Activated CD4-positive, alpha-beta T cell treated with anti-CD3 and anti-CD28 coated beads, Interleukin-2, amount 50 U/mL, for 24 hours (primary cell): Measurements from ENCODE around the gene THOC1.
"Not testable (repeated sequence)": the region's sequence is repeated elsewhere in the genome, so short reads cannot be mapped to it uniquely, and the experiment has no call there.

Source experiments
- DNase-seq, 2 donors: peaks; one replicate each; pipeline ENCODE4 v3.0.0-alpha.2; 2020; ENCODE audit warnings: low read depth in 1 of 2, low spot score in 1 of 2

Gene THOC1, protein sequence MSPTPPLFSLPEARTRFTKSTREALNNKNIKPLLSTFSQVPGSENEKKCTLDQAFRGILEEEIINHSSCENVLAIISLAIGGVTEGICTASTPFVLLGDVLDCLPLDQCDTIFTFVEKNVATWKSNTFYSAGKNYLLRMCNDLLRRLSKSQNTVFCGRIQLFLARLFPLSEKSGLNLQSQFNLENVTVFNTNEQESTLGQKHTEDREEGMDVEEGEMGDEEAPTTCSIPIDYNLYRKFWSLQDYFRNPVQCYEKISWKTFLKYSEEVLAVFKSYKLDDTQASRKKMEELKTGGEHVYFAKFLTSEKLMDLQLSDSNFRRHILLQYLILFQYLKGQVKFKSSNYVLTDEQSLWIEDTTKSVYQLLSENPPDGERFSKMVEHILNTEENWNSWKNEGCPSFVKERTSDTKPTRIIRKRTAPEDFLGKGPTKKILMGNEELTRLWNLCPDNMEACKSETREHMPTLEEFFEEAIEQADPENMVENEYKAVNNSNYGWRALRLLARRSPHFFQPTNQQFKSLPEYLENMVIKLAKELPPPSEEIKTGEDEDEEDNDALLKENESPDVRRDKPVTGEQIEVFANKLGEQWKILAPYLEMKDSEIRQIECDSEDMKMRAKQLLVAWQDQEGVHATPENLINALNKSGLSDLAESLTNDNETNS

DNA sequence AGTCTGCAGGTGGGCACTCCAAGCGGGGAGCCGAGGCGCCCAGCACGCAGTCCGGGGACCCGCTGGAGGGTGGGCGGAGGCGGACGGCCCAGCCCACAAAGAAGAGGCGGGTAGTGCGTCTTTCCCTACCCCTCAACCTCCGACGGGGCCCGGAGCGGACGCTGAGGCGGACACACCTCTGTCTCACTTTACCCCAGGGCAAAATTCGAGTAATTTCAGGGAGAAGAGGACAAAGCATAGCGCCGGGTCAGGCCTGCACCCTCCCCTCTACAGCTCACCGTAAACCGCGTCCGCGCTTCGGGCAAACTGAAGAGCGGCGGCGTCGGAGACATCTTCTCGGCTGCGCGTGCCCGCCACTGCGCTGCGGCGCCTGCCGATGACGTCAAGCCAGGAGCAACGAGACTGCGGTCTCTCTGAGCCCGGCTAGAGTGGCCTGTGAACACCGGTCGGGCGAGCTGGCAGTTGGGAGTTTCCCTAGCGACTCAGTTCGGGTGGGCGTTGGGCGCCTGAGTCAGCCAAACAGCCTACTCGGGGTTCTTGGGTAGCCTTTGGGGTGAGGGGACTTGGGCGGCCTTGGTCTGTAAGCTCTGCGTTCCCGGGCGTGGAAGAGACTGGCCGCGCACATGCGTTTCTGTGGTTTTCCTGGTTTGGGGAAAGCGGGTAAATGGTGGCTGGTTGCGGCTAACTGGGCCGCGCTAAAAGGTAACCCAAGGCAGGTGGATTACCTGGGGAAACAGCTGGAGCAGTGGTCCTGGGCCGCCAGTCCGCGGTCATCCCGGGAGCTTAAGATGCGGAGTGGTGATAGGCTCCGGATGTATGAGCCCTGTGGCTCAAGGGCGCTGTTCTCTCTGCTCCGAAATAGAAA is at the start of gene THOC1:
THOC1 (minus strand) TSS at position 360 of the 865 bp plus-strand sequence; CDS start at position 332, 28 bp downstream.
- peak; percentile 92 to 95 for DNase-seq

DNA sequence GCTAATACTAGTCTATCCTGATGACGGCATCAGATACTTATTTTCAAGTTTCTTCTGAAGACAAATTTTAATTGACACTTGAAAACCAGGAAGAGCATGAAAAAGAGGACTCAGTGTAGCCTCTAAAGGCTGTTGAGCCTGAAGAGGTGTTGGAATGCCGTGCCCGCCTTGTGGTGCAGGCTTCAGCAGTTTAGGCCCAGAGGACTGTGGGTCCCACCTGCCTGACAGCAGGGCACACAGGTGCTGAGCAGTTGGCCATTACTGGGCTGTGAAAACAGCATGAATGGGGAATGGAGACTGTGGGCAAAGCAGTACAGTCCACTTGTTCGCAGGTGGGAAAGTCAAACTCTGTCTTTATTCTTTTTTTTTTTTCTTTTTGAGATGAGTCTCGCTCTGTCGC is 49.8 kb upstream of the THOC1 start:
- no peak for DNase-seq

DNA sequence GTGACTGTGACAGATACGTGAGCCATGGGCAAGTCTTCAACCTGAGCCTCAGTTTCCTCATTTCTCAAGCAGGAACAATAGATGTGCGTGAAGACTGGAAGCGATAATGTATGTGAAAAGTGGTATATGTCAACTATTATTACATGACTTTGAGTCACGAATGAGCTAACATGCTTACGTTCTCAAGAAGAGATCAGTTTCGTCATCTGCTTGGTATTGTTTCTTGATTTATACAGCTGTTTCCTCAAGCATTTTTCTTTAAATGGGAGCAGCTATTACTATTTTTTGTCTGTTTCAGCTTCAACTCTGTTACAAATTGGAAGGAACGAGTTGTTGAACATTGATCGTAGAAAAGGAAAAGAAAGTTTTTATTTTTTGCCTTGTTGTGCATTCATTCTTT is 48.5 kb upstream of the THOC1 start:
- DNase-seq = no peak

DNA sequence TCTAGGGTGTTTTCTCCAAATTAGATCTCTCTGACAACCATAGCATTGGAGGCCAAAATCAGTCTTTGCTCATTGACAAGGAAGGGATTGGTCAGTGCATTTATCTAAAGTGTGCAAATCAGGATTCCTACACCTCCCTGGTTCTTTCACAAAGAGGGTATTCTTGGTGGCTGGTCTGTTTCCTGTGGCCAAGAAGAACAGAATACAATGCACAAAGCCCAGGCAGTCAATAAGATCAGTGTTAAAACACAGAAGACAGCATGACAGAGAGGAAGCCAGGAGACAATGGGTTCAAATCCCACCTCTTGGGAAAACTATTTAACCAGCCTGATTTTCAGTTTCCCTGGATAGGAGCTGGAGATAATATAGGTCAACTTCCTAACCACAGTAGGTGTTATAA is 46.1 kb upstream of the THOC1 start:
- no peak for DNase-seq

DNA sequence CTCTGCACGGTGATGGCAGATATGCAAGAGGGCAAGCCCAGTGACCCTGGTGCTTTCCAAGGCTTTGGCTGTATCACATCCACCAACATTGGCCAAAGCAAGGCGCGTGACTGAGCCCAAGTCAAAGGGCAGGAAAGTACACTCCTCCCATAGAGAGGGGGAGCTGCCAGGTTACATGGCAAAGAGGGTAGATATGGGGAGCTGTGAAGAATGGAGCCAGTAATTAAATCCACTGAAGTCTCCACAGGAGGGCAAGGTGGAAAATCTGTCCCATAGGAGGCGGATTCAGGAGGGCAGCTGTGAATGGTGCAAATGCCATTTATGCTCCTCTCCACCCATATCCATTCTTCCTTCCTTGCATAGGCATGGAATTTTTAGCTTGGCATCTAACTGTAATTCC is 44.6 kb upstream of the THOC1 start:
- DNase-seq = no peak

DNA sequence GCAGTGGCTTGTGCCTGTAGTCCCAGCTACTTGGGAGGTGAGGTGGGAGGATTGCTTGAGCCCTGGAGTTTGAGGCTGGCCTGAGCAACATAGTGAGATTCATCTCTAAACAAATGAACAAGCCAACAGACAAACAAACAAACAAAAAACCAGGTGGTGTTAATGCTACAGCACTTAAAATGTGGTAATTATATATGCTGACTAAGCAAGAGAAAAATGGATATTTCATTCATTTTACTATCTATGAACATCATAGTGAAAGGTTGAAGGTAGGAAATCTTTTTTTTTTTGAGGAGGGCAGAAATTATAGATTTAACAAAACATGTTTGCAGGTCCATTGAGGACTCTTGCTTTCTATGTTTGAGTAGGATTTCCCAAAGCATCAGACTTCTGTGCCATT is 42.2 kb upstream of the THOC1 start:
- no peak for DNase-seq

DNA sequence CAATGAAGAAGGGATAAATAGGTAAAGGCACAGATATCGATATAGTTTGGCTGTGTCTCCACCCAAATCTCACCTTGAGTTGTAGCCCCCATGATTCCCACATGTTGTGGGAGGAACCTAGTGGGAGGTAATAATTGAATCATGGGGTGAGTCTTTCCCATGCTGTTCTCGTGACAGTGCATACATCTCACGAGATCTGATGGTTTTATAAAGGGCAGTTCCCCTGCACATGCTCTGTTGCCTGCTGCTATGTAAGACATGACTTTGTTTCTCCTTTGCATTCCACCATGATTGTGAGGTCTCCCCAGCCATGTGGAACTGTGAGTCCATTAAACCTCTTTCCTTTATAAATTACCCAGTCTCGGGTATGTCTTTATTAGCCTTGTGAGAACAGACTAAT is 40.2 kb upstream of the THOC1 start:
- DNase-seq = not testable (repeated sequence)

DNA sequence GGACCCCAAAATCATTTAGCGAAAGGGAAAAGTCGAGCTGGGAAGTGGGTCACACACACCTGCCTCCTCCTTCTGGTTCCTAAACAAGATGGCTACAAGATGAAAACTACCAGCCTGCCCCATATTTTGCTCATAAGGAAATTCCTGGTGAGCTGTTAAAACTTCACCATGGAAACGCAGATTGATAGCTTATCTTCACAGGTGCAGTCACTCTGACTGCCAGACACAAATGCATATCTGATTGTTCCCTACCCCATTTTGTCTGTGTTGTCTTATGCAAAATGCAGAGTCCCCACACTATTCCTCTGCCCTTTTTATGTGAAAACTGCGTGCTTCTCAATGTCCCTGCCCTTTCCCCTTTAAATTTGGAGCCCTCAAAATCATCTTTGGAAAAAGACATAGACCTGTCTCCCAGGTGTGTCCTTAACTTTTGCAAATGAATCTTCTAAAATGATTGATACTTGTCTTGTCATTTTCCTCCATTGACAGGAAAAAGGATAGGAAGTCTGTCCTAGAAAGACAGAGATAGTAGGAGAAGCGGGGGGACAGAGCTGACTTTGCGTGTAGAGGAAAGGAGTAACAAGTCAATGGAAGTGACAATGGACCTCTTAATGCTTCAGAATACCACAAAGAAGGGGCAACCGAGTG is 38.9 kb upstream of the THOC1 start:
- no peak for DNase-seq

DNA sequence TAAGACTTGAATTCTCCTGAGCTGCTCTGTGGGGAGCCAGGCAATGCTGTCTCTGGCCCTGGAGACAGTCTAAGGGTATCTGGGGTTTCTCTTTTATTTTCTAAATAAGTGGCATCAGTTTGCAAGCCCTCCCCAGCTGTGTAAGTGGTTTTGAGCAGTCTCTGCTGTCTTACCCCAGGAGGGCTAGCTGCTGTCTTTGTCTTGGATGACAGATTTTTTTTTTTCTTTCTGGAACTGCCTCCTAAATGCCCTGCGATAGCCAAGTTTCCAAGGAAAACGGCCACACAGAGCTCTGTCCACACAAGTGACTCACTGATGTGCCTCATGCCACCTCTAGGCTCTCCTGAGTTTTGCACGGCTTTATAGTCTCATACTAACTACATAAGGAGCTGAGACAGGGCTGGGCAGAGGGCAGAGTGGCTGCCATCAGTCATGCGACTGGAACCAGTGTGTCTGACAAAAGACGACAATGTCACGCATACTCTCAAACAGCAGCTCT is 37.2 kb upstream of the THOC1 start:
- DNase-seq = no peak

DNA sequence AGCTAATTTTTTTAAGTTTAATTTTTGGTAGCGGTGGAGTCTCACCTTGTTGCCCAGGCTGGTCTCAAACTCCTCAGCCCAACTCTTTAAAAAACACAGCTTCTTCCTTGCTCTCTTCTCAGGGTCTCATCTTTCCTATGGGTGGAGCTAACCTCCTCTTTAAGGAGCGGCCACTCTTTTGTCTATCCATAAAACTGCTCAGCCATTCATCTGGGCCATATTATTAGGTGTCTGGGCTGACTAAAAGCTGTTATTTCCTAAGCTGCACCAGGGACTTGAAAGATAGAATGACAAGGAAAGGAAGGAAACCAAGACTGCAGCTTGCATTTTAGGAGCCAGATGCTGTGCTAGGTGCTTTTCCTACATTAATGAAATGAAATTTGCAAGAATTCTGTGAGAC is 35.8 kb upstream of the THOC1 start:
- DNase-seq = no peak

DNA sequence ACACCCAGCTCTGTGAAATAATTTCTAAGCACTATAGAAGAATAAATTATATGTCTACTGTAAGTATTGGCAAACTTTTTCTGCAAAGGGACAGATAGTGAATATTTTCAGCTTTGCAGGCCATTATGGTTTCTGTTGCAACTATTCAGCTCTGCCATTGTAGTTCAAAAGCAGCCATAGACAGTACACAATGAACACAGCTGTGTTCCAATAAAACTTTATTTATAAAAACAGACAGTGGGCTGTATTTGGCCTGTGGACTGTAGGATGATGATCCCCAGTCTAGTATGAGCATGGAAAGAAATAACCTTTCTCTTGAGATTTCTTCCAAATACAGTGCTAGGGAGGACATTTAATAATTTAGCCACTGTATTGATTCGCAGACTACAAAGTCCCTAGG is 35.2 kb upstream of the THOC1 start:
- DNase-seq = no peak

DNA sequence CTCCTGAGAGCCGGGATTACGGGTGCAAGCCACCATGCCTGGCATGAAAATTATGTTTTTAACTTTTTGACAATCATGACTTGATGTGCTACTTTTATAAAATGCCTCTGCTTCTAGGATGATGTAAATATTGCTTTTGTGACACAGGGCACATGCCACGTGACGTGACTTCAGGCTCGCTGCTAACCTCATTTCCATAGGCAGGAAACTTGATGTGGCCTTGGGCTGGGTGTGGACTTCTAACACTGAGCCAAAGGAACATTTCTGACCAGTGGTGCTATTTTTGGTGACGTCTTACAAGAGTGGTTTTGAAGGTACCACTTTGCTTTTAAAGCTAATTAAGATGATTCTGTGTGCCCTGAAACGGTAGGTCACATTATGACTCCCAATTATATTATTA is 34.2 kb upstream of the THOC1 start:
- DNase-seq = no peak

DNA sequence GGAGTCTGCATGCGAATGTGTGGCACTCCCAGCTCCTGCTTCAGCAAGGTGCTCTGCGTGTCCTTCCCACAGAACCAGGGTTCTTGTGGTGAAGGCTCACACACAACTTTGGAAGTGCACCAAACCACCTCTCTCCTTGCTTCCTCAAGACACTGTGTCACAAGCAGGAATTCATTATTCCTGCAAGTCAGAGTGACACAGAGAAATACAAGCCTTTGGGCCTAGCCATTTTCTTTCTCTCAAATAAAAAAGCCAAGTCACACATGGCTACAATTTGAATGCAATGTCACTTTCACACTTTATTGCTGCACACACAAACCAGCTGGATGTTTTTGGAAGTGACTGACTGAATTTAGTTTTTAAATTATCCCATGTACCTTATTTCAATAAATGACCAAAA is 30.1 kb upstream of the THOC1 start:
- DNase-seq = no peak

DNA sequence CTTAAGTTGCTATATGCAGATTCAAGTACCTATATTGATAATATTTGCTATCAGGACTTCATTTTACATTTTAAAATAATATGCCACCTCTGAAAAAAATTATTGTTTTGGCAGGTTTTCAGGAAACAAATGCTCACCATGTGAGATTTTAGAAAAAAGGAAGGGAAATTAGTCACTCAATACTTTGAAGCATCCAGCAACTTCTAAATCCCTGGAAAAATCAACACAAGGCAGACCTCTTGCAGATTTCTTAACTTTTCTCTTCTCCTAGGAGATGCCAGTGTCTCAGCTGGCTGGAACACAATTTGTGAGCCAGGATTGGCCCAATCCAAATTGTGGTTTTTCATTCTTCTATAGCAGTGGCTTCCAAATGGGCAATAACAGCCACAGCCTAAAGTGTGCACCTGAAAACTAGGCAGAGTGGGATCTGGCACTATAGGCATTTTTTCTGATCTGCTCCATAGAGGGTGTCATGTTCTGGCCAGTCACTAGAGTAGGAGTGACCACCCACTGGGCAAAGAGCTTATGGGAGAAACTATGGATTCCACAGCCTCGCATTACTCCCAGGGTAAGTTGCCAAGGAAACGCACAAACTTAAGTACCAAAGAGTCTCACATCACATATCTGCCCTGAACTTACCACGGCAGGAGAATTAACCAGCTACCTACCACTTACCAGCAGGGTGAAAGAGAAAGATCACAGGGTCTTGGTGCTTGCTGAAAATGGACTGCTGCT is 28.1 kb upstream of the THOC1 start:
- no peak for DNase-seq

DNA sequence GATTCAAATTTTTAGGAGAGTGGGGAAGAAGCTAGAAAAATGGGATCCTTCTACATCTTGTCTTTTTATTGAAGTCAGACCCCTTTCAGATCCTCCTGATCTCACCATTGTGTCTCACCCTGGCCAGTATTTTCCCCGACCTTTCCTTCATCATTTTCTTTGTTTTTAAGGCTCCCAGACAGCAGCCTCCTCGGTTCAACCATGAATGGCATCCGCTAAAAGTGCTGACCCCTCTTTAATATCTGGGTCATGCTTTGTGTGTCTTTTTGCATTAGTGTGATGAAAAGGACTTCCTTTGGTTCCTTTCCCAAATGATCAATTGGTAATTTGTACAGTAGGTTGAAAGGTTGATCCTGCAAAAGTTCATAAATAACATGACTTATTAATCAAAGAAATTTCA is 26.7 kb upstream of the THOC1 start:
- no peak for DNase-seq

DNA sequence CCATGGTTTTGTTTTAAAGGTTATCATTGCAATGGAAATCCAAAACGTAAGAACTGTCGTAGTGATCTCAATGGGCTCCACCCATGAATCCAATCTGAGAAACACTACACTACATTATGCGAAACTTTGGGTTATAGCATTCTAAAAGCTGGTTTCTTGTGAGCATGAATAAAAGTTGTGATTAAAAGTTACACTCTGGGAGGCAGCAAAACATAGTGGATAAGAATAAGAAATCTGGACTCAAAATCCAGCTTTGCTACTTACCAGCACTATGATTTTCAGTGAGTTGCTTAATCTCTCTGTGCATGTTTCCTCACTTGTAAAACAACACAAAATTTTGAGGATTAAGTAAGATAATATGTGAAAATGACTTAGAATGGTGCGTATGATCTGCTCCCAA is 25.7 kb upstream of the THOC1 start:
- DNase-seq = no peak

DNA sequence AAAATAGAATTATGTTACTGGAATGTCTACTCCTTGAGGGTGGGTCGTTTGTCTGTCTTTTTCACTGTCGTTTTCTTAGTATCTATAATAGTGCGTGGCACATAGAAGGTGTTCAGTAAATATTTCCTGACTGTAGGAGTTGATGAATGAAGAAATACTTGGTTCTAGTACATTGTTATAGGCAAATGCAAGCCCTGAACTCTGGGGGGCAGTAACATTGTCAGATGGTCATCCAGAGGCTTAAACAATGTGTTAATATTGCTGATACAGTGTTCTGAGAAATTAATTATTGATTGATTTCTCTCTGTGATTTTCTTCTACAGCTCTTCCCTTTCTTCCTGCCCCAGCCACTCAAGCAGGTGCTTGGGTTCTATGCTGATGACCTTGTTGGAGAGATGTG is 24.4 kb upstream of the THOC1 start:
- no peak for DNase-seq

DNA sequence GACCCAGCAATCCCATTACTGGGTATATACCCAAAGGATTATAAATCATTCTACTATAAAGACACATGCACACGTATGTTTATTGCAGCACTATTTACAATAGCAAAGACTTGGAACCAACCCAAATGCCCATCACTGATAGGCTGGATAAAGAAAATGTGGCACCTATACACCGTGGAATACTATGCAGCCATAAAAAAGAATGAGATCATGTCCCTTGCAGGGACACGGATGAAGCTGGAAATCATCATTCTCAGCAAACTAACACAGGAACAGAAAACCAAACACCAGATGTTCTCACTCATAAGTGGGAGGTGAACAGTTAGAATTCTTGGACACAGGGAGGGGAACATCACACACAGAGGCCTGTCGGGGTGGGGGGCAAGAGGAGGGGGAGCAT is 22.1 kb upstream of the THOC1 start:
- DNase-seq = not testable (repeated sequence)

DNA sequence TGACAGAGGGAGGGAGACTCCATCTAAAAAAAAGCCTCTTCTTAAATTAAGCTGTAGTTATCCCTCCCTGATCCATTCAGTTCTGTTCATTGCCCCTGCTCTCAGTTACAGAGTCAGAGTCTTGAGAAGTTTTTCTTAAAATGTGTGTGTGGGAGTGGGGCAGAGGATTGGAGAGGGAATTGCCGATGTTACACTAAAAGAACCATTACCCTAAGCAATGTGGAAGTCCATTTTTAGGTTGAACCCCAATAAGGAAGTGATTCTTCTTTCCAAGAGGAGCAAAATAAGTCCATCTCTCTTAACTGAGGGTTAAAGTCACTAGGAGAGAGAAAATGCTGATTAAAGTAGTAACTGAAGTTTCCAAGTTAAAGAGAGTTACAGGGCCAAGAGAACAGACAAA is 21.2 kb upstream of the THOC1 start:
- no peak for DNase-seq

DNA sequence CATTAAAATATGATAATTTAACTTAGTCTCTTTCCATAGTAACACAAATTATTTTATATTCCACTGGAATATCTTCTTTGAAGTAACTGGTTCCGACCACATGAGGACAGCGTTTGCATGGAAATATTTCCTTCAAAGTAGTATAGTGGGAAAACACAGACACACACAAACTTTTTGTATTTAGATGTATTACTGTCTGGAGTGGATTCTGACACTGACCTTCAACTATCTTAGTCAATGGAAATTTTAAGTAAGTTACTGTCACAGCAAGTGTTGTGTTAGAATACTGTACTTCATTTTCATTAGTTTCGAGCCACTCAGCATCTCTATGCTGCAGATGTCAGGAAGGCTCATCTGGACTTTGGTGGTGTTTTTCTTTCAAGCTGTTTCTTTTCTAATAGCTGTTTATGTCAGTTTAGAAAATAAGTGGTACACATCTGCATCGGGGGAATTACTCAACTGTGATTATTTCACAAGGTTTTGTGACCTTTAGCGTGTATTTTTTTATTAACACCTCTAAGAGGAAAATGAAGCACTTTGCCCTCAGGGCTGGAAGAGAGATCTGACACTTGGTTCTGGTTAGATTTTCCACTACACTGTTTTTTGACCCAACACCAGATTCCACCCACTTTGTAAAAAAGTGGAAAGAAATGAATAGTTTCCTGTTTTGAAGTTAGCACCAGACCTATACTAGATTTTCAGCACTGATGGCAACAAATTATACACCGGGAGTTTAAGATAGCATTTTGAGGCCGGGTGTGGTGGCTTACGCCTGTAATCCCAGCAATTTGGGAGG is 18.9 kb upstream of the THOC1 start:
- DNase-seq = no peak
